DMS79 (cell line): ENCODE measurements around the gene PSPN.
"Not testable (repeated sequence)": the region's sequence is repeated elsewhere in the genome, so short reads cannot be mapped to it uniquely, and the experiment has no call there.

ENCODE experiments used
- DNase-seq: peaks from one replicate; lab custom pipeline; 2025; lab: John Stamatoyannopoulos, UW

Gene PSPN

GRCh38 chr19:6402837-6403608 is 27.3 kb upstream of the PSPN start:
- DNase-seq, result peak; percentile 26

GRCh38 chr19:6402058-6402457 is 26.3 kb upstream of the PSPN start:
- no peak for DNase-seq

GRCh38 chr19:6400062-6400944 is 24.6 kb upstream of the PSPN start:
- not testable (repeated sequence) for DNase-seq

DNA sequence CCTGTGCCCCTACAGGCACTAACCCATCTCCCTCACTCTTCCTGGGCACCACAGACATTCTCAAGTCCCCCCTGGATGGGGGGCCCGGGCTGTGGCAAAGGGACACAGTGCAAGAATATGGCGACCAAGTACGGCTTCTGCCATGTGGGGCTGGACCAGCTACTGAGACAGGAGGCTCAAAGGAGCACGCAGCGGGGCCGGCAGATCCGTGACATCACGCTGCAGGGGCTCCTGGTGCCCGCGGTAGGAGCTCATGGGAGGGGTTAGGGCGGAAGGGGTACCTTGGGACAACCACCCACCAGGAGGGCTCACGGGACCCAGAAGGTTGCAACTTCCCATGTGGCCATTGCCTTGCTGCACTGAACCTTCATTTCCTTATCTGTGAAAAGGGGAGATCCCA is 20.6 kb upstream of the PSPN start:
- DNase-seq, result no peak

- DNase-seq, result no peak
Observed at GRCh38 chr19:6394831-6395230, 19.1 kb upstream of the PSPN start.

DNA sequence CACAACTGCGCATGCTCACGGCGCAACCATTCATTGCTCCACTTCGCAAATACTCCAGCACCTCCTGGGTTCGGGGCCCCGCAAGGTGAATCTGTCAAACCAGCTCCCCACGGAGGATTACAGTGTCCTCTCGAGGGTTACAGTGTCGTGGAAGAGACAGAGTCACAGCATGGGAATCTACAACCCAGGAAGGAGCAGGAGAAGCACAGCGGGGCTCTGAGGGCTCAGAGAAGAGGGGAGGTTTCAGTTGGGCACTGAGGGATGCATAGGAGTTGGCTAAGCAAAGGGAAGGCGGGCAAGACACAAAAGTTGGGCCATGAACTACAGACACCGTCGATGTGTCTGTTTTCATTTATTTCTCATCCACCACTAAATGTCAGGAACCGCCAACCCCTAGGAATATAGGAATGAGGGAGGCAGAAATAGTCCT is 18.3 kb upstream of the PSPN start:
- no peak for DNase-seq

DNA sequence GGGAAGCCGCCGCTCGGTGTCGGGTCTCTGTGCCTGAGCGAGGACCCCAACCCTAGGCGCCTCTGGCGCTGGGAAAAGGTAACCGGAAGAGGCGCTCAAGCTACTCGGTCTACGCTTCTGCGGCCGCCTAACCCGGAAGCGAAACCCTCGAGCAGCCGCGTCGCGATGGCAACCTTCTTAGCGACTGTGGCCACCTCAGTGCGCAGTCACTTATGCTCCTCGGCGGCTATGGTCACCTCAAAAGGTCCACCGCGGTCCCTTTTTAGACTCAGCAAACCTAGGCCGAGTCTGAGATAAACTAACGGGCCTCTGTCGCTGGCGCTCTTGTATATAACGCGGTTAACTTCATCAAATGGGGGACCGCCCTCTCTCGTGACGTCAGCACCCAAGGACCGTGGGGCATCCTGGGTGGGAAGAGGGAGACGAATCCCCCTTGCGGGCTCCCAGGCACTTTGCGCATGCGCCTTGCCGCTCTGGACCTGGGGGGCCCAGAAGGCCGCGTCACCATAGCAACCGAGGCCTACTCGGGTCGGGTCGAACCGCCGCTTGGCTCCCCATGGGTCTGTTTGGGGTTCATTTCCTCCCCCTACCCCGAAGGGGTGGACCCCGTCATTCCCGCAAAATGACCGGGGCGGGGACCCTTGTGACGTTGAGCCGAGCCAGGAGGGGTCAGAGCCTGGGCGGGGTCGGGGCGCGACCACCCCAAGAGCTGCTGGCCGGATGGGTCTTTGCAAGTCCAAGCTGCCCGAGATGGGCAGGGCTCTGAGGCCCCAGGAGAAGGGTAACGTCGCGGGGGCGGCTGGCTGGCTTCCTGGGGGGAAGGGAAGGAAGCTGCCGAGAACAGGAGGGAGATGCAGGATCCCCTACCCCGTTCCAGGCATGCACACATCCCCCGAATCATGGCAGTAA is 17.6 kb upstream of the PSPN start, which contains the start of gene GTF2F1:
TSS of gene GTF2F1 (minus strand) at position 91 of the 909 bp plus-strand sequence. CDS start 169 bp downstream, outside the sequence.
- peak; percentile 94 for DNase-seq

GRCh38 chr19:6392221-6393073 is 16.7 kb upstream of the PSPN start:
- no peak for DNase-seq

GRCh38 chr19:6387372-6387771 is 11.6 kb upstream of the PSPN start:
- DNase-seq, result no peak

- no peak for DNase-seq
Observed at GRCh38 chr19:6384381-6384780, 8.6 kb upstream of the PSPN start.

DNA sequence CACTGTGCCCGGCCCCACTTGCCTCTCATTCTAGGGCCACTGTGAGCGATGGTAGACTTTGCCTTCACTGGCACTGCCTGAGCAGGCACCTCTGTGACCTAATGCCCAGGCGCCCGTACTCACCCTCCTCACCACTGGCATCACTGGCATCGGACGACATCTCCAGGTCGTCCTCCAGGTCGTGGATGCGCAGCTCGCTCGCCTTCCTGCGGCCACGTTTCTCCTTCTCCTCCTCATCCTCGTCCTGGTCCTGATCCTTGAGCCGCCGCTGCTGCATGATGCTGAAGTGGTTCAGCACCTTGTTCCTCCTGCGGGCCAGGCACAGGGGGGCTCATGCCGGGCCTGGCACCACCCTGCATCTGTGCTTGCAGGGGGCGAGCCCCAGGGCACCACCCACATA is 7.5 kb upstream of the PSPN start:
- DNase-seq, result no peak

DNA sequence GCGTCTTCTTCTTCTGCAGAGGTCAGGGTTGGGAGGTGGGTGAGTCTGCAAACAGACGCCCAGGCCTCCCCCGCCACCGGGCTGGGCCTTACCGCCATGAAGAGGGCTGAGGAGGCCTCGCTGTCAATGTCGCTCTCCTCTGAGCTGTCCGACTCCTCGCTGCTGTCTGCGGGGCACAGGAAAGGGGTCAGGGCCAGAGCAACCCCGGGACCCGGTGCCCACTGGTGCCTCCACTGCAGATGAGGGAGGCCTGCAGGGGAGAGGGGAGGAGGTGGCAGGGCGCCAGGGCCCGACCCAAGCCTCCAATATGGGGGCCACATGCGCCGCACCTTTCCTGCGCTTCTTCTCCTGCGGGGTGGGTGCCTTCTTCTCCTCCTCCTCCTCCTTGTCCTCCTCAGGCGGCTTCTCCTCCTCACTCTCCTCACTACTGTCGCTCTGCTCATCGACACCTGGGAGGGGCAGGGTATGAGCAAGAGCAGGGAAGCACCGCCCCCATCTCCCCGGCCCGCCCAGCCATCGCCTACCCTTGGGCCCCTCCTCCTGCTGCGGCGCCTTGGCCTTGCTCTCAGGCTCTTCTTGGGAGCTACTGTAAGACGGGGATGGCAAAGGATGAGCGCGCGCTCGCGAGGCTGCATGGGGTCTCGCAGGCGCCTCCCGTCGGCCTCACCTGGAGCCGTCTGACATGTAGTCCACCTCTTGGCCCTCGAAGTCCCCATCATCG is 5.5 kb upstream of the PSPN start:
- DNase-seq, result no peak

DNA sequence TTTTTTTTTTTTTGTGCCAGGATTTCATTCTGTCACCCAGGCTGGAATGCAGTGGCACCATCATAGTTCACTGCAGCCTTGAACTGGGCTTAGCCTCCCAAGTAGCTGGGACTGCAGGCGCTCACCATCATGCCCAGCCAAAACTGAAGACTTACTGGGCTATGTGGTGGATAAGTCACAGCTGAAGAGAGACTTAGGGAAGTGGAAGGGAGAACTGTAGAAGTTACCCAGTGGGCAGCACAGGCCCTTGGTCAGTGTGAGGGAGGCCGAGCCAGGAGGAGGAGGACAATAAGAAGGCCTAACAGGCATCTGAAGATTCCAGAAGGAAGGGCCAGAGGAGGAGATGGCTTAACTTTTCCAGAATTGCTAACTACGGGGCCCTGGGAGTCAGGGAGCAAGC is 4.0 kb upstream of the PSPN start:
- DNase-seq, result no peak

- DNase-seq, result no peak
Observed at GRCh38 chr19:6378486-6378885, 2.8 kb upstream of the PSPN start.

- no peak for DNase-seq
Observed at GRCh38 chr19:6378041-6378440, 2.3 kb upstream of the PSPN start.

DNA sequence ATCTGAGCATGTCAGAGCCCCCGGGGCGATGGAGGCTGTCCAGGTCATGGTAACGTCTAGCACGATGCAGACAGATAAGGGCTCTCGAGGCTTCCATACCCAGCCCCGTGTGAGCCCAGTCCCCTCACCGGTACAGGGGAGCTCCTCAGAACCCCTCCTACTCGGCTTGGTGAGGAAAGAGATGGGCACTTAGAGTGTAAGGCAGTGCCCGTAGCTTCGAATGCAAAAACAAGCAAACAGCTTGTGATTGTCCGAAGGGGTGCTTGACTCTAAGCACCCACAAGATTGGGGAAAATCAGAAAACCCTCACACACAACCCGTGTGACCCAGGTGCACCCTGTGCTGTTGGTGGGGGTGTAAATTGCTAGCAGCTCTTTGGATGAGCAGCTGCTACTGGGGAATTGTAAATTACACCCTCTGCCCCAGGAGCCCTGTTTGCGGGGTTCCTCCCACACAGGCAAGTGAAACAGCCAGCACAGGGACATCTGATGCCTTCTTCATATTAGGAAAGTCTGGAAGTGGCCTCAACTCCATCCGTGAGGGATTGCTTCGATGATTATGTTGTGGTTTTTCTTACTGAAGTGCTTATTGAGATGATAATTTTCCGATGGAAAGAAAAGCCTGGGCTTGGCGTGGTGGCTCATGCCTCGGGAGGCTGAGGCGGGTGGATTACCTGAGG is 918 bp upstream of the PSPN start:
- DNase-seq, result no peak

- DNase-seq, result no peak
Observed at GRCh38 chr19:6374711-6375410, 872 bp downstream of the PSPN start.

DNA sequence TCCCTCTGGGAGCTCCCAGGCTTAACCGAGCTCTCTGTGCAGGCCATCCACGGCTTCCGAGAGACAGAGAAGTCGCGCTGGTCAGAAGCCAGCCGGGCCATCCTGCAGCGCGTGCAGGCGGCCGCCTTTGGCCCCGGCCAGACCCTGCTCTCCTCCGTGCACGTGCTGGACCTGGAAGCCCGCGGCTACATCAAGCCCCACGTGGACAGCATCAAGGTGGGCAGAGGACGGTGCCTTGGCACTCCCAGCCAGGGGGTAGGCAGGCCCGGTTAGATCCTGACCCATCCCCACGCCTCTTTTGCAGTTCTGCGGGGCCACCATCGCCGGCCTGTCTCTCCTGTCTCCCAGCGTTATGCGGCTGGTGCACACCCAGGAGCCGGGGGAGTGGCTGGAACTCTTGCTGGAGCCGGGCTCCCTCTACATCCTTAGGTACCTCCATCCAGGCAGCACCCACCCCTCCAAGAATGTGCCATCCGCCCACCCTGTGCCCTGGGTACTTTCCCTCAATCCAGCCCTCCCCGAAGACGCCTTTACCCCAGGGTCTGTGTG is 1.5 kb downstream of the PSPN start:
- no peak for DNase-seq

DNA sequence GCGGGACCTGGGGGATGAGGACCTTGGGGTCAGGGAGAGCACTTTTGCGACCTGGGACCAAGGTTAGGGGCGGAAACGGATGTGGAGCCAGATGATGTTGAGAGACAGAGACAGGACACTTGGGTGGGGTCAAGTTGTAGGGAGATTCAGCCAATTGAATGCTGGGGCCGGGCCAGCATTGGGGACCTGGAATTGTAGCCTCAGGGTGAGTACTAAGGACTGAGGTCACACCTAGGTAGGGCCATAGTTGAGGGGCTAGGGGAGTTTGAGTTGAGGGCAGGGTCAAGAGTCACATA is 2.0 kb downstream of the PSPN start:
- no peak for DNase-seq
